ENCODE data around the gene NHLH2. TPM values are rescaled to one million over a fixed set of nuclear protein-coding genes. Genes with fewer than 3 reads are reported as not detected.

Gene NHLH2
- polyA plus RNA-seq, 1 of the 3 experiments (the other 2 are of a cell fraction): not detected

GRCh38 chr1:115797486-115797885 is 43.4 kb downstream of the NHLH2 start:
- H3K9me3 ChIP-seq: no peaks in the 10 kb centered on the region
- no peak overlapping the region for H3K9ac ChIP-seq
- no peaks in the 10 kb centered on the region for H4K20me1 ChIP-seq (ENCODE audit: insufficient read depth)
- no peak for DNase-seq
- H3K79me2 ChIP-seq (ENCODE audit: insufficient read depth): no peaks in the 10 kb centered on the region
- H2AFZ ChIP-seq (ENCODE audit: low read depth): no peak overlapping the region
- no peak overlapping the region for H3K27ac ChIP-seq (ENCODE audit: low read depth in 2 of 2, low read length in 1 of 2)
- H3K4me3 ChIP-seq (ENCODE audit: low read depth in 2 of 2, low read length in 1 of 2): no peak overlapping the region
- no peaks in the 10 kb centered on the region for H3K36me3 ChIP-seq (replicated peaks in 1 of 2; ENCODE audit: control insufficient read depth in 1 of 2, insufficient read depth in 2 of 2, low read length in 1 of 2)
- H3K27me3 ChIP-seq (ENCODE audit: insufficient read depth): no peaks in the 10 kb centered on the region
- H3F3A ChIP-seq (replicated peaks; ENCODE audit: insufficient read depth): no peaks in the 10 kb centered on the region
- no peaks in the 10 kb centered on the region for H3K9me2 ChIP-seq
- no peaks in the 10 kb centered on the region for H3K4me1 ChIP-seq (ENCODE audit: control insufficient read depth in 1 of 2, insufficient read depth in 2 of 2, low read depth in 1 of 2, low read length in 1 of 2)
- WGBS (ENCODE audit: low lambda C conversion rate): 69% methylated on average over 4 of the region's 4 CpGs
- H3K4me2 ChIP-seq: no peak overlapping the region
- ChIA-PET POLR2A (no interaction called here), CTCF (interaction anchor here (1.4 to 1.5 kb wide), 2 partner anchors 13 to 184 kb away, joined by 3 to 4 read pairs; no protein-coding TSS in a partner anchor)
- no peak for TF ChIP-seq POLR2AphosphoS5 (IDR thresholded peaks at IDR 0.05; ENCODE audit: low read depth, low read length)
- TF ChIP-seq FOXM1 (IDR thresholded peaks at IDR 0.05; ENCODE audit: low read depth): no peak
- no peak for TF ChIP-seq SIN3A (IDR thresholded peaks at IDR 0.05; ENCODE audit: borderline replicate concordance, low read depth, low read length)
- TF ChIP-seq MAX (IDR thresholded peaks at IDR 0.05; ENCODE audit: low read depth): no peak
- no peak for TF ChIP-seq NFIC (IDR thresholded peaks at IDR 0.05; ENCODE audit: borderline replicate concordance)
- TF ChIP-seq REST (IDR thresholded peaks at IDR 0.05; ENCODE audit: low read depth, low read length): no peak
- TF ChIP-seq SMC3 (IDR thresholded peaks at IDR 0.05; ENCODE audit: low read depth, low read length): no peak
- no peak for TF ChIP-seq GATA2 (CRISPR knock-in tag; IDR thresholded peaks at IDR 0.05)
- TF ChIP-seq FOXJ3 (CRISPR knock-in tag; IDR thresholded peaks at IDR 0.05): no peak

DNA sequence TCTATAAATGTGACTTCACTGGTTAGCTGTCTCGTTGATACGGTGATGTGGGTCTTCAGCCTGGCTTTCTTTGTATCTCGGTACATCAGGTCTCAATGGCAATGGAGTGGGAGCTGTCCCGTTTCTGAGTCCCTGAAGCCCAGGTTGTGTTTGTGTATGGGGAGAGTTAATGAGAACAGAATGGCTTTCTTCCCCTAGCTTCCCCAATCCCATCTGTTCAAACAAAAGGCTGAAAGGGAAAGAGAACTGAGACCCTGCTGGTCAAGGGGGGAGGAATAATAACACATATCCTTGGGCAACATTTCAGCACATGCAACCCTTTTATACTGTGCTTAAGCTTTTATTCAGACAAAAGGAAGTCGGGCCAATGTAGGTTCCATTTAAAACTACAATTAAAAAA is 44.0 kb downstream of the NHLH2 start:
- Histone ChIP-seq H3K9me2 (no peaks in the 10 kb centered on the region), H2AFZ (ENCODE audit: low read depth) (no peak overlapping the region), H3K4me1 (ENCODE audit: control insufficient read depth in 1 of 2, insufficient read depth in 2 of 2, low read depth in 1 of 2, low read length in 1 of 2) (no peaks in the 10 kb centered on the region), H3K9ac (no peak overlapping the region), H3F3A (replicated peaks; ENCODE audit: insufficient read depth) (no peaks in the 10 kb centered on the region), H3K27ac (ENCODE audit: low read depth in 2 of 2, low read length in 1 of 2) (no peak overlapping the region), H3K27me3 (ENCODE audit: insufficient read depth) (no peaks in the 10 kb centered on the region), H4K20me1 (ENCODE audit: insufficient read depth) (no peaks in the 10 kb centered on the region), H3K9me3 (no peaks in the 10 kb centered on the region), H3K79me2 (ENCODE audit: insufficient read depth) (no peaks in the 10 kb centered on the region), H3K36me3 (replicated peaks in 1 of 2; ENCODE audit: control insufficient read depth in 1 of 2, insufficient read depth in 2 of 2, low read length in 1 of 2) (no peaks in the 10 kb centered on the region), H3K4me2 (no peak overlapping the region), H3K4me3 (ENCODE audit: low read depth in 2 of 2, low read length in 1 of 2) (no peak overlapping the region)
- ChIA-PET POLR2A (no interaction called here), CTCF (interaction anchor here (0.6 to 1.4 kb wide), 3 partner anchors 14 to 191 kb away, joined by 3 read pairs; no protein-coding TSS in a partner anchor)
- DNase-seq: no peak
- 35% methylated on average over 5 of the region's 5 CpGs for WGBS (ENCODE audit: low lambda C conversion rate)
- TF ChIP-seq, protein P1, sequence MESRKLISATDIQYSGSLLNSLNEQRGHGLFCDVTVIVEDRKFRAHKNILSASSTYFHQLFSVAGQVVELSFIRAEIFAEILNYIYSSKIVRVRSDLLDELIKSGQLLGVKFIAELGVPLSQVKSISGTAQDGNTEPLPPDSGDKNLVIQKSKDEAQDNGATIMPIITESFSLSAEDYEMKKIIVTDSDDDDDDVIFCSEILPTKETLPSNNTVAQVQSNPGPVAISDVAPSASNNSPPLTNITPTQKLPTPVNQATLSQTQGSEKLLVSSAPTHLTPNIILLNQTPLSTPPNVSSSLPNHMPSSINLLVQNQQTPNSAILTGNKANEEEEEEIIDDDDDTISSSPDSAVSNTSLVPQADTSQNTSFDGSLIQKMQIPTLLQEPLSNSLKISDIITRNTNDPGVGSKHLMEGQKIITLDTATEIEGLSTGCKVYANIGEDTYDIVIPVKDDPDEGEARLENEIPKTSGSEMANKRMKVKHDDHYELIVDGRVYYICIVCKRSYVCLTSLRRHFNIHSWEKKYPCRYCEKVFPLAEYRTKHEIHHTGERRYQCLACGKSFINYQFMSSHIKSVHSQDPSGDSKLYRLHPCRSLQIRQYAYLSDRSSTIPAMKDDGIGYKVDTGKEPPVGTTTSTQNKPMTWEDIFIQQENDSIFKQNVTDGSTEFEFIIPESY (IDR thresholded peaks at IDR 0.05; ENCODE audit: borderline replicate concordance, low read depth): no peak
- TF ChIP-seq RCOR1 (IDR thresholded peaks at IDR 0.05; ENCODE audit: low read length): no peak
- no peak for TF ChIP-seq ELF1 (IDR thresholded peaks at IDR 0.05)
- TF ChIP-seq FOXJ3 (CRISPR knock-in tag; IDR thresholded peaks at IDR 0.05): no peak
- no peak for TF ChIP-seq PBX3 (IDR thresholded peaks at IDR 0.05)
- no peak for TF ChIP-seq RXRA (IDR thresholded peaks at IDR 0.05; ENCODE audit: borderline replicate concordance, low read depth)
- TF ChIP-seq FOXM1 (IDR thresholded peaks at IDR 0.05; ENCODE audit: low read depth): no peak
- TF ChIP-seq TAF1 (IDR thresholded peaks at IDR 0.05; ENCODE audit: borderline replicate concordance, low read depth, low read length): no peak
- TF ChIP-seq GATA2 (CRISPR knock-in tag; IDR thresholded peaks at IDR 0.05): no peak
- no peak for TF ChIP-seq EZH2phosphoT487 (IDR thresholded peaks at IDR 0.05; ENCODE audit: borderline replicate concordance, low read depth)
- TF ChIP-seq, protein P2, sequence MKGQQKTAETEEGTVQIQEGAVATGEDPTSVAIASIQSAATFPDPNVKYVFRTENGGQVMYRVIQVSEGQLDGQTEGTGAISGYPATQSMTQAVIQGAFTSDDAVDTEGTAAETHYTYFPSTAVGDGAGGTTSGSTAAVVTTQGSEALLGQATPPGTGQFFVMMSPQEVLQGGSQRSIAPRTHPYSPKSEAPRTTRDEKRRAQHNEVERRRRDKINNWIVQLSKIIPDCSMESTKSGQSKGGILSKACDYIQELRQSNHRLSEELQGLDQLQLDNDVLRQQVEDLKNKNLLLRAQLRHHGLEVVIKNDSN (IDR thresholded peaks at IDR 0.05; ENCODE audit: borderline replicate concordance, low read depth): no peak
- no peak for TF ChIP-seq RFX5 (IDR thresholded peaks at IDR 0.05; ENCODE audit: low read length)
- no peak for TF ChIP-seq NFIC (IDR thresholded peaks at IDR 0.05; ENCODE audit: borderline replicate concordance)
- TF ChIP-seq, protein P3, sequence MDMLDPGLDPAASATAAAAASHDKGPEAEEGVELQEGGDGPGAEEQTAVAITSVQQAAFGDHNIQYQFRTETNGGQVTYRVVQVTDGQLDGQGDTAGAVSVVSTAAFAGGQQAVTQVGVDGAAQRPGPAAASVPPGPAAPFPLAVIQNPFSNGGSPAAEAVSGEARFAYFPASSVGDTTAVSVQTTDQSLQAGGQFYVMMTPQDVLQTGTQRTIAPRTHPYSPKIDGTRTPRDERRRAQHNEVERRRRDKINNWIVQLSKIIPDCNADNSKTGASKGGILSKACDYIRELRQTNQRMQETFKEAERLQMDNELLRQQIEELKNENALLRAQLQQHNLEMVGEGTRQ (IDR thresholded peaks at IDR 0.05; ENCODE audit: borderline replicate concordance, low read depth, low read length): no peak
- no peak for TF ChIP-seq GABPA (IDR thresholded peaks at IDR 0.05; ENCODE audit: low read depth)
